Endothelial cell of umbilical vein (primary cell): ENCODE data around the gene RBMS1. TPM values are rescaled to one million over a fixed set of nuclear protein-coding genes. Genes with fewer than 3 reads are reported as not detected.

Experiments
- BruUV-seq: library from RNA; stranded (reverse); fragments of 400-500 nt; replicated peaks from 2 replicates; lab custom pipeline; 2021; lab: Mats Ljungman, UMichigan
- CTCF ChIA-PET: fragments of 300-600, 350-600 bp; sonication (Branson Sonifier 250); formaldehyde crosslinking; loops from one replicate; lab custom pipeline; 2021; ENCODE audit warnings: antibody characterized with exemption, inconsistent platforms; lab: Charles Lee
- POLR2A ChIA-PET: fragments of 300-600, 350-600 bp; sonication (Branson Sonifier 250); formaldehyde crosslinking; loops from one replicate; lab custom pipeline; 2021; ENCODE audit warnings: antibody characterized with exemption, inconsistent platforms; lab: Charles Lee
- DNase-seq: peaks from one replicate; pipeline ENCODE4 v3.0.0-alpha.2; 2011; ENCODE audit warnings: low read depth, low spot score
- FAIRE-seq: peaks from 2 replicates; lab custom pipeline; 2011; peaks lifted over from hg19 to GRCh38; lab: Jason Lieb, UNC
- H2AFZ ChIP-seq: 2 replicates; pipeline ENCODE4 v1.6.0; 2012; ENCODE audit warnings: low read depth, low read length, control low read depth, inconsistent platforms
- H3K27ac ChIP-seq: 2 replicates; pipeline ENCODE4 v1.5.1; 2011; ENCODE audit warnings: low read depth, mild to moderate bottlenecking, control low read depth, low read length, moderate library complexity; ENCODE audit not compliant: insufficient read depth
- H3K27me3 ChIP-seq, 2 experiments: 2 replicates each; pipeline versions ENCODE4 v1.6.0 to v1.6.1; 2011; ENCODE audit warnings: low read length in 2 of 2, mixed read lengths in 1 of 2; ENCODE audit not compliant: control insufficient read depth in 2 of 2, insufficient read depth in 2 of 2
- H3K36me3 ChIP-seq, 2 experiments: 2 replicates in 1 of 2; 3 replicates in 1 of 2; pipeline ENCODE4 v1.5.1; 2011; ENCODE audit warnings: low read length in 2 of 2, mild to moderate bottlenecking in 1 of 2, moderate library complexity in 1 of 2; ENCODE audit not compliant: control insufficient read depth in 2 of 2, insufficient read depth in 2 of 2; ENCODE audit errors: extremely low read depth in 1 of 2
- H3K4me1 ChIP-seq: 3 replicates; pipeline ENCODE4 v1.5.1; 2011; ENCODE audit warnings: mild to moderate bottlenecking, low read length; ENCODE audit not compliant: control insufficient read depth, insufficient read depth; ENCODE audit errors: extremely low read depth
- H3K4me2 ChIP-seq: 2 replicates; pipeline ENCODE4 v1.6.1; 2011; ENCODE audit warnings: low read length, control low read depth, mixed read lengths; ENCODE audit not compliant: insufficient read depth
- H3K4me3 ChIP-seq, 3 experiments: fragments of 200-600 bp in 1 of 3; sonication (generic), shearing (Covaris generic) in 1 of 3; replicated peaks in 1 of 3; 2 replicates each; pipeline ENCODE4 v1.5.1; 2011 to 2016; ENCODE audit warnings: control low read depth in 3 of 3, low read length in 3 of 3, mild to moderate bottlenecking in 2 of 3, inconsistent platforms in 1 of 3, low read depth in 1 of 3, moderate library complexity in 1 of 3; ENCODE audit not compliant: insufficient read depth in 1 of 3
- H3K79me2 ChIP-seq: 2 replicates; pipeline ENCODE4 v1.6.0; 2012; ENCODE audit warnings: low read length, inconsistent platforms; ENCODE audit not compliant: control insufficient read depth, insufficient read depth
- H3K9ac ChIP-seq: replicated peaks from 2 replicates; pipeline ENCODE3; 2011; ENCODE audit warnings: low read length, control low read depth; ENCODE audit not compliant: insufficient read depth; ENCODE audit errors: extremely low read depth
- H3K9me1 ChIP-seq: replicated peaks from 3 replicates; pipeline ENCODE4 v1.6.0; 2011; ENCODE audit warnings: mild to moderate bottlenecking, low read length; ENCODE audit not compliant: control insufficient read depth, insufficient read depth; ENCODE audit errors: extremely low read depth
- H3K9me3 ChIP-seq: replicated peaks from 2 replicates; pipeline ENCODE4 v1.5.1; 2012; ENCODE audit warnings: low read length, inconsistent platforms; ENCODE audit not compliant: control insufficient read depth, insufficient read depth
- H4K20me1 ChIP-seq: replicated peaks from 2 replicates; pipeline ENCODE3; 2011; ENCODE audit warnings: mild to moderate bottlenecking, low read length; ENCODE audit not compliant: control insufficient read depth, insufficient read depth; ENCODE audit errors: extremely low read depth
- EZH2 ChIP-seq: IDR thresholded peaks from 2 replicates; pipeline ENCODE4 v1.6.1; 2012; ENCODE audit warnings: borderline replicate concordance, low read depth, mild to moderate bottlenecking, moderate library complexity, low read length, inconsistent platforms; ENCODE audit not compliant: severe bottlenecking
- FOS ChIP-seq: IDR thresholded peaks from 2 replicates; pipeline ENCODE4 v1.6.1; 2011; ENCODE audit warnings: mild to moderate bottlenecking, low read length, moderate library complexity, borderline replicate concordance; ENCODE audit not compliant: insufficient read depth
- GATA2 ChIP-seq: IDR thresholded peaks from 2 replicates; pipeline ENCODE4 v1.7.0; 2011; ENCODE audit warnings: low read depth, mild to moderate bottlenecking, moderate library complexity, mixed read lengths, low read length; ENCODE audit not compliant: insufficient read length, insufficient read depth
- JUN ChIP-seq: IDR thresholded peaks from 2 replicates; pipeline ENCODE4 v1.6.1; 2011; ENCODE audit warnings: borderline replicate concordance, low read depth; ENCODE audit not compliant: insufficient read length, insufficient read depth
- MYC ChIP-seq: IDR thresholded peaks from one replicate; pipeline ENCODE4 v1.6.1; 2011; ENCODE audit warnings: mild to moderate bottlenecking, low read depth, low read length
- POLR2A ChIP-seq: IDR thresholded peaks from 2 replicates; pipeline ENCODE4 v1.6.1; 2012; ENCODE audit warnings: low read depth, mild to moderate bottlenecking, control low read depth, low read length
- POLR2AphosphoS5 ChIP-seq: IDR thresholded peaks from 2 replicates; pipeline ENCODE4 v1.6.1; 2012; ENCODE audit warnings: low read depth, mild to moderate bottlenecking, control low read depth, low read length, moderate library complexity; ENCODE audit not compliant: insufficient read depth
- dilution Hi-C: fragments of 300-500 bp; cut with MboI; formaldehyde crosslinking; loops from one replicate; pipeline ENCODE4 v1.15.0; 2019; ENCODE audit warnings: low sequenced_read_pairs; ENCODE audit not compliant: extremely low pct_ligation_motif_present
- intact Hi-C: fragments of 100-400 bp; cut with micrococcal nuclease; formaldehyde crosslinking; loops from one replicate; pipeline ENCODE4 v1.10.0; 2022
- polyA plus RNA-seq, 4 experiments: library from polyadenylated mRNA; depleted of rRNA in 3 of 4; stranded (reverse) in 3 of 4; unstranded in 1 of 4; fragments of >200 nt; gene quantifications; 2 replicates each; pipeline versions ENCODE4 v1.2.1 to v1.2.3, GENCODE V29; 2011 to 2012; ENCODE audit warnings: missing spikeins in 1 of 4
- total RNA-seq: library from RNA; stranded (reverse); gene quantifications from 2 replicates; pipeline ENCODE4 v1.2.3, GENCODE V29; 2021
- TF ChIP-seq, protein P1 (sequence below), 2 donors: IDR thresholded peaks; 1 replicate in 1 of 2; 2 replicates in 1 of 2; pipeline ENCODE4 v1.5.1; 2011; ENCODE audit warnings: low read length in 2 of 2, mild to moderate bottlenecking in 2 of 2, moderate library complexity in 2 of 2, control low read depth in 1 of 2, inconsistent platforms in 1 of 2, low read depth in 1 of 2; ENCODE audit not compliant: insufficient read depth in 1 of 2; ENCODE audit errors: extremely low read depth in 1 of 2
- TF ChIP-seq, protein P2 (sequence below): IDR thresholded peaks from 2 replicates; pipeline ENCODE4 v1.6.1; 2011; ENCODE audit not compliant: insufficient read depth, insufficient read length

RBMS1 gene
- total and polyA plus RNA-seq, 2 donors (not counting 3 experiments of a cell fraction or from before 2014, with no cell fraction given) = 60.0 to 93.3 TPM

DNA sequence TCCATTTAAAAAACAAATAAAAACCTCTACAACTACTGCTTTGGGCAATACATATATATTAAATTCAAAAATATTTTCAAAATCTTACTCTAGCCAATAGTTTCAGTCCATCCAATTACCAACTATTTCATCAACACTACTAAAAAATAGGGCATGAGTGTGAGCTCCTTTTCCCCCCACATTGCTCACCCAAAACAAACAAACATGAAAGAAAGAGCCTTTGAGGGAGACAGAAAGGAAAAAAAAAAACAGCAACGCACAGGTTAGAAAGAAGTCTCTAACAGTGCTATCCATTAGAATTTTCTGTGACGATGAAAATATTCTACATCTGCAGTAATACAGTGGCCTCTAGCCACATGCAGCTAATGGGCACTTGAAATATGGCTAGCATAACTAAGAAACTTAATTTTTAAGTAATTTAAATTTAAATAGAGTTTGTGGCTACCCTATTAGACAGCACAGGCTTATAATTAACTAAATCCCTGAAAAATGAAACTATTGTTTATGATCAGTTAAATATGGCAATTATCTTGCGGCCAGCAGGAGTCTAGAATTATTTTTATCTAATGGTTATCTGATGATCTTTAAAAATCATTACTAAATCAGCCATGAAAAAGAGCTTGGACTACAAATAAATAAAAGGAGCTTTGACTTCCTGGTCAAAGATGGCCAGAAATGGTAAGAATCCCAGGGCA lies 59.2 kb downstream of the RBMS1 start:
- H3K36me3 ChIP-seq = no peaks in the 10 kb centered on the region
- no peaks in the 10 kb centered on the region for H3K27me3 ChIP-seq
- ChIA-PET POLR2A (no interaction called here), CTCF (interaction anchor here (0.7 to 3.2 kb wide), 15 partner anchors 9 to 536 kb away, joined by 3 to 16 read pairs (median 3); partner anchors contain the start of gene RBMS1)
- peaks cover 30% of the 10 kb centered on the region for H3K4me1 ChIP-seq
- H3K27ac ChIP-seq = no peak overlapping the region
- no peak for FAIRE-seq
- TF ChIP-seq, protein P1, sequence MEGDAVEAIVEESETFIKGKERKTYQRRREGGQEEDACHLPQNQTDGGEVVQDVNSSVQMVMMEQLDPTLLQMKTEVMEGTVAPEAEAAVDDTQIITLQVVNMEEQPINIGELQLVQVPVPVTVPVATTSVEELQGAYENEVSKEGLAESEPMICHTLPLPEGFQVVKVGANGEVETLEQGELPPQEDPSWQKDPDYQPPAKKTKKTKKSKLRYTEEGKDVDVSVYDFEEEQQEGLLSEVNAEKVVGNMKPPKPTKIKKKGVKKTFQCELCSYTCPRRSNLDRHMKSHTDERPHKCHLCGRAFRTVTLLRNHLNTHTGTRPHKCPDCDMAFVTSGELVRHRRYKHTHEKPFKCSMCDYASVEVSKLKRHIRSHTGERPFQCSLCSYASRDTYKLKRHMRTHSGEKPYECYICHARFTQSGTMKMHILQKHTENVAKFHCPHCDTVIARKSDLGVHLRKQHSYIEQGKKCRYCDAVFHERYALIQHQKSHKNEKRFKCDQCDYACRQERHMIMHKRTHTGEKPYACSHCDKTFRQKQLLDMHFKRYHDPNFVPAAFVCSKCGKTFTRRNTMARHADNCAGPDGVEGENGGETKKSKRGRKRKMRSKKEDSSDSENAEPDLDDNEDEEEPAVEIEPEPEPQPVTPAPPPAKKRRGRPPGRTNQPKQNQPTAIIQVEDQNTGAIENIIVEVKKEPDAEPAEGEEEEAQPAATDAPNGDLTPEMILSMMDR (IDR thresholded peaks at IDR 0.05; ENCODE audit: extremely low read depth in 1 of 2, insufficient read depth in 1 of 2, low read depth in 1 of 2, low read length in 2 of 2) = no peak
- TF ChIP-seq, protein P2, sequence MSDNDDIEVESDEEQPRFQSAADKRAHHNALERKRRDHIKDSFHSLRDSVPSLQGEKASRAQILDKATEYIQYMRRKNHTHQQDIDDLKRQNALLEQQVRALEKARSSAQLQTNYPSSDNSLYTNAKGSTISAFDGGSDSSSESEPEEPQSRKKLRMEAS = no peak
- TF ChIP-seq EZH2 (no peak), POLR2AphosphoS5 (no peak), POLR2A (no peak), GATA2 (no peak), JUN (no peak), MYC (no peak), FOS (no peak)
- H3K9me3 ChIP-seq = no peaks in the 10 kb centered on the region
- DNase-seq = no peak
- no peaks in the 10 kb centered on the region for H4K20me1 ChIP-seq
- dilution Hi-C loops = no loop called here
- no TSS peak for BruUV-seq
- H3K4me2 ChIP-seq = peak overlapping the region; percentile 43
- peaks cover 41% of the 10 kb centered on the region for H3K79me2 ChIP-seq
- no peaks in the 10 kb centered on the region for H3K9me1 ChIP-seq
- no peak overlapping the region for H3K9ac ChIP-seq
- no peak overlapping the region for H3K4me3 ChIP-seq
- H2AFZ ChIP-seq = no peak overlapping the region
- intact Hi-C loops = loop anchor here (5.0 kb wide), 1 partner anchor 277 kb away; no protein-coding TSS in a partner anchor
